ENCODE measurements around the gene PTPMT1.

DNA sequence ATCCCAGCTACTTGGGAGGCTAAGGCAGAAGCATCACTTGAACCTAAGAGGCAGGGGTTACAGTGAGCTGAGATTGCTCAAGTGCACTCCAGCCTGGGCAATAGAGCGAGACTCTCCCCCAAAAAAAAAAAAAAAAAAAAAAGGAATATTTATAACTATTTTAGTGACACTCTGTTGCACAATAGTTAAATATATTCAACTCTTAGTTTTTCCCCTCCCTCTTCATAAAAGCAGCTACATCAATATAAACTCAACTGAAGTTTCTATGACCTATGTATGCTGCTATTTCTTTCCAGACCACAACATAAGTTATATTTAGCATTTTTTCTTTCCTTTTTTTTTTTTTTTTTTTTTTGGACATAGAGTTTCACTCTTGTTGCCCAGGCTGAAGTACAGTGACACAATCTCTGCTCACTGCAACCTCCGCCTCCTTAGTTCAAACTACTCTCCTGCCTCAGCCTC is 31.7 kb upstream of the PTPMT1 start:
- TF ChIP-seq POLR2A (IDR thresholded peaks at IDR 0.05; ENCODE audit: low read length) (no peak), GATA1 (IDR thresholded peaks at IDR 0.05; ENCODE audit: low read depth, low read length) (no peak)

All from erythroblast (primary cell).